GM21360 (cell line): Measurements from ENCODE around the gene MAD2L2.

Experiments used
- ATAC-seq: cut with Tn5 transposase; IDR thresholded peaks from one replicate; pipeline ENCODE4 v1.9.1; 2021; ENCODE audit warnings: mild to moderate bottlenecking, moderate library complexity; ENCODE audit not compliant: unreplicated experiment

MAD2L2 gene

GRCh38 chr1:11681071-11681771 is at the start of gene MAD2L2:
TSS of gene MAD2L2 (minus strand) at chr1:11681148. CDS start at chr1:11680601, 547 bp downstream.
- ATAC-seq, result peak; percentile 78

- no peak for ATAC-seq
Observed at GRCh38 chr1:11730429-11730891, 49.5 kb upstream of the MAD2L2 start.

GRCh38 chr1:11729498-11730428 is 48.8 kb upstream of the MAD2L2 start:
- ATAC-seq, result no peak

- no peak for ATAC-seq
Observed at GRCh38 chr1:11729155-11729497, 48.2 kb upstream of the MAD2L2 start.

GRCh38 chr1:11728126-11728806 is 47.3 kb upstream of the MAD2L2 start:
- ATAC-seq, result no peak

GRCh38 chr1:11727119-11727518 is 46.2 kb upstream of the MAD2L2 start:
- ATAC-seq, result no peak

- ATAC-seq, result no peak
Observed at GRCh38 chr1:11725616-11726015, 44.7 kb upstream of the MAD2L2 start.

GRCh38 chr1:11722538-11722937 is 41.6 kb upstream of the MAD2L2 start:
- ATAC-seq, result no peak

GRCh38 chr1:11721311-11721710 is 40.4 kb upstream of the MAD2L2 start:
- ATAC-seq, result no peak

- ATAC-seq, result no peak
Observed at GRCh38 chr1:11720525-11720924, 39.6 kb upstream of the MAD2L2 start.

GRCh38 chr1:11720033-11720376 is 39.1 kb upstream of the MAD2L2 start:
- ATAC-seq, result no peak

- ATAC-seq, result no peak
Observed at GRCh38 chr1:11719313-11720032, 38.5 kb upstream of the MAD2L2 start.

- no peak for ATAC-seq
Observed at GRCh38 chr1:11714831-11715575, 34.1 kb upstream of the MAD2L2 start.

- no peak for ATAC-seq
Observed at GRCh38 chr1:11713095-11713494, 32.1 kb upstream of the MAD2L2 start.

GRCh38 chr1:11712285-11712684 is 31.3 kb upstream of the MAD2L2 start:
- ATAC-seq, result no peak

GRCh38 chr1:11711490-11711889 is 30.5 kb upstream of the MAD2L2 start:
- no peak for ATAC-seq

GRCh38 chr1:11708554-11709350 is 27.8 kb upstream of the MAD2L2 start:
- no peak for ATAC-seq

- ATAC-seq, result no peak
Observed at GRCh38 chr1:11707621-11708276, 26.8 kb upstream of the MAD2L2 start.

GRCh38 chr1:11706292-11706691 is 25.3 kb upstream of the MAD2L2 start:
- no peak for ATAC-seq
